RWPE1 (cell line): ENCODE measurements around the gene PLCL1.

Experiments
- CTCF ChIA-PET: fragments of 350-600 bp; sonication (Branson Sonifier 250); formaldehyde crosslinking; extraction: SDS; loops from one replicate; lab custom pipeline; 2021; lab: Yijun Ruan, JAX
- POLR2A ChIA-PET: fragments of 400-600 bp; formaldehyde crosslinking; extraction: SDS; loops from one replicate; lab custom pipeline; 2020; ENCODE audit warnings: antibody characterized with exemption; ENCODE audit not compliant: low non-redundant PET; lab: Yijun Ruan, JAX
- DNase-seq: peaks from one replicate; pipeline ENCODE4 v3.0.0; 2012; ENCODE audit warnings: low spot score
- H3K27ac ChIP-seq: fragments of 450-650 bp; 2 replicates; pipeline ENCODE4 v1.5.1; 2017
- CTCF ChIP-seq: fragments of 450-650 bp; conservative IDR thresholded peaks from 2 replicates; pipeline ENCODE4 v1.5.1; 2017; ENCODE audit warnings: low read depth, mild to moderate bottlenecking

PLCL1 gene

GRCh38 chr2:197839327-197839726 is 34.9 kb downstream of the PLCL1 start:
- POLR2A ChIA-PET, result no interaction called here
- no peak overlapping the region for H3K27ac ChIP-seq
- TF ChIP-seq CTCF, result no peak
- DNase-seq, result no peak
- CTCF ChIA-PET, result no interaction called here

GRCh38 chr2:197839856-197840255 is 35.5 kb downstream of the PLCL1 start:
- no peak overlapping the region for H3K27ac ChIP-seq
- DNase-seq, result no peak
- CTCF ChIA-PET, result interaction anchor here (1.1 kb wide), 1 partner anchor 11 kb away, joined by 4 read pairs; no protein-coding TSS in a partner anchor
- TF ChIP-seq CTCF, result no peak
- POLR2A ChIA-PET, result no interaction called here

GRCh38 chr2:197846128-197846527 is 41.7 kb downstream of the PLCL1 start:
- no peak for TF ChIP-seq CTCF
- POLR2A ChIA-PET, result no interaction called here
- no peak for DNase-seq
- no peak overlapping the region for H3K27ac ChIP-seq
- CTCF ChIA-PET, result no interaction called here

GRCh38 chr2:197846777-197847176 is 42.4 kb downstream of the PLCL1 start:
- no peak for TF ChIP-seq CTCF
- no peak for DNase-seq
- no peak overlapping the region for H3K27ac ChIP-seq
- ChIA-PET CTCF (interaction anchor here (1.5 kb wide), 1 partner anchor 19 kb away, joined by 3 read pairs; no protein-coding TSS in a partner anchor), POLR2A (no interaction called here)

GRCh38 chr2:197847651-197848401 is 43.4 kb downstream of the PLCL1 start:
- no peak for TF ChIP-seq CTCF
- no peak for DNase-seq
- CTCF ChIA-PET, result interaction anchor here (1.5 kb wide), 1 partner anchor 18 kb away, joined by 3 read pairs; no protein-coding TSS in a partner anchor

GRCh38 chr2:197848602-197849001 is 44.2 kb downstream of the PLCL1 start:
- no peak for DNase-seq
- H3K27ac ChIP-seq, result no peak overlapping the region
- POLR2A ChIA-PET, result no interaction called here
- CTCF ChIA-PET, result no interaction called here
- no peak for TF ChIP-seq CTCF

More at GRCh38 chr2:197847651-197848401, 43.4 kb downstream of the PLCL1 start:
- no peak overlapping the region for H3K27ac ChIP-seq
- POLR2A ChIA-PET, result no interaction called here
